ENCODE measurements around the gene R3HDM4.

R3HDM4 gene

GRCh38 chr19:933553-933882 is 20.5 kb upstream of the R3HDM4 start:
- Histone ChIP-seq H3K4me3 (ENCODE audit: insufficient read depth, low read length, poor library complexity, severe bottlenecking) (no peak overlapping the region), H3K9me3 (ENCODE audit: insufficient read depth, low read length) (no peaks in the 10 kb centered on the region), H4K20me1 (ENCODE audit: low read depth, low read length) (no peaks in the 10 kb centered on the region), H3K4me2 (ENCODE audit: low read depth, low read length, poor library complexity, severe bottlenecking) (no peak overlapping the region), H3K9me2 (replicated peaks; ENCODE audit: insufficient read depth, low read length) (no peaks in the 10 kb centered on the region), H3K27me3 (ENCODE audit: low read length) (no peaks in the 10 kb centered on the region), H3K27ac (ENCODE audit: low read depth, low read length) (no peak overlapping the region), H3K36me3 (ENCODE audit: low read length) (no peaks in the 10 kb centered on the region), H3K79me2 (ENCODE audit: insufficient read depth, low read length) (no peaks in the 10 kb centered on the region), H3F3A (ENCODE audit: insufficient read depth) (no peaks in the 10 kb centered on the region), H2AFZ (ENCODE audit: low read depth, low read length, severe bottlenecking) (no peak overlapping the region), H3K9ac (ENCODE audit: low read length) (no peak overlapping the region)
- TF ChIP-seq EZH2phosphoT487 (conservative IDR thresholded peaks at IDR 0.05; ENCODE audit: low read length), result no peak
- TF ChIP-seq CTCF (IDR thresholded peaks at IDR 0.05; ENCODE audit: insufficient read depth, low read length, poor library complexity, severe bottlenecking), result no peak

- Histone ChIP-seq H3F3A (ENCODE audit: insufficient read depth) (no peaks in the 10 kb centered on the region), H3K79me2 (ENCODE audit: insufficient read depth, low read length) (no peaks in the 10 kb centered on the region), H3K4me3 (ENCODE audit: insufficient read depth, low read length, poor library complexity, severe bottlenecking) (no peak overlapping the region), H3K27me3 (ENCODE audit: low read length) (no peaks in the 10 kb centered on the region), H3K4me2 (ENCODE audit: low read depth, low read length, poor library complexity, severe bottlenecking) (no peak overlapping the region), H3K27ac (ENCODE audit: low read depth, low read length) (no peak overlapping the region), H3K9me2 (replicated peaks; ENCODE audit: insufficient read depth, low read length) (no peaks in the 10 kb centered on the region), H3K36me3 (ENCODE audit: low read length) (no peaks in the 10 kb centered on the region), H3K9ac (ENCODE audit: low read length) (no peak overlapping the region), H4K20me1 (ENCODE audit: low read depth, low read length) (no peaks in the 10 kb centered on the region), H2AFZ (ENCODE audit: low read depth, low read length, severe bottlenecking) (no peak overlapping the region), H3K9me3 (ENCODE audit: insufficient read depth, low read length) (no peaks in the 10 kb centered on the region)
- no peak for TF ChIP-seq CTCF (IDR thresholded peaks at IDR 0.05; ENCODE audit: insufficient read depth, low read length, poor library complexity, severe bottlenecking)
- TF ChIP-seq EZH2phosphoT487 (conservative IDR thresholded peaks at IDR 0.05; ENCODE audit: low read length), result no peak
Observed at GRCh38 chr19:932648-933552, 19.9 kb upstream of the R3HDM4 start.

- H3K4me3 ChIP-seq (ENCODE audit: insufficient read depth, low read length, poor library complexity, severe bottlenecking), result no peak overlapping the region
- no peaks in the 10 kb centered on the region for H3K9me3 ChIP-seq (ENCODE audit: insufficient read depth, low read length)
- no peaks in the 10 kb centered on the region for H3K27me3 ChIP-seq (ENCODE audit: low read length)
- H3K4me2 ChIP-seq (ENCODE audit: low read depth, low read length, poor library complexity, severe bottlenecking), result no peak overlapping the region
- H4K20me1 ChIP-seq (ENCODE audit: low read depth, low read length), result no peaks in the 10 kb centered on the region
- H3F3A ChIP-seq (ENCODE audit: insufficient read depth), result no peaks in the 10 kb centered on the region
- no peak overlapping the region for H3K9ac ChIP-seq (ENCODE audit: low read length)
- no peak overlapping the region for H2AFZ ChIP-seq (ENCODE audit: low read depth, low read length, severe bottlenecking)
- H3K79me2 ChIP-seq (ENCODE audit: insufficient read depth, low read length), result no peaks in the 10 kb centered on the region
- H3K9me2 ChIP-seq (replicated peaks; ENCODE audit: insufficient read depth, low read length), result no peaks in the 10 kb centered on the region
- no peak overlapping the region for H3K27ac ChIP-seq (ENCODE audit: low read depth, low read length)
- H3K36me3 ChIP-seq (ENCODE audit: low read length), result no peaks in the 10 kb centered on the region
- TF ChIP-seq EZH2phosphoT487 (conservative IDR thresholded peaks at IDR 0.05; ENCODE audit: low read length) (no peak), CTCF (IDR thresholded peaks at IDR 0.05; ENCODE audit: insufficient read depth, low read length, poor library complexity, severe bottlenecking) (no peak)
Observed at GRCh38 chr19:931860-932647, 19.0 kb upstream of the R3HDM4 start.
